OCI-LY7 (cell line): ENCODE results near the gene MGST2.

Experiments used
- EZH2phosphoT487 ChIP-seq: fragments of 200-600 bp; sonication (generic); IDR thresholded peaks from 2 replicates; pipeline ENCODE4 v1.6.1; 2018; ENCODE audit warnings: low read depth, borderline replicate concordance, mild to moderate bottlenecking, mixed run types, antibody characterized with exemption, low read length, moderate library complexity, mixed read lengths
- TF ChIP-seq, protein P1 (sequence below): fragments of 200-600 bp; sonication (generic); conservative IDR thresholded peaks from 2 replicates; pipeline ENCODE4 v1.5.1; 2014; ENCODE audit warnings: mild to moderate bottlenecking, antibody characterized with exemption, low read length, moderate library complexity, mixed read lengths

- TF ChIP-seq, protein P1, sequence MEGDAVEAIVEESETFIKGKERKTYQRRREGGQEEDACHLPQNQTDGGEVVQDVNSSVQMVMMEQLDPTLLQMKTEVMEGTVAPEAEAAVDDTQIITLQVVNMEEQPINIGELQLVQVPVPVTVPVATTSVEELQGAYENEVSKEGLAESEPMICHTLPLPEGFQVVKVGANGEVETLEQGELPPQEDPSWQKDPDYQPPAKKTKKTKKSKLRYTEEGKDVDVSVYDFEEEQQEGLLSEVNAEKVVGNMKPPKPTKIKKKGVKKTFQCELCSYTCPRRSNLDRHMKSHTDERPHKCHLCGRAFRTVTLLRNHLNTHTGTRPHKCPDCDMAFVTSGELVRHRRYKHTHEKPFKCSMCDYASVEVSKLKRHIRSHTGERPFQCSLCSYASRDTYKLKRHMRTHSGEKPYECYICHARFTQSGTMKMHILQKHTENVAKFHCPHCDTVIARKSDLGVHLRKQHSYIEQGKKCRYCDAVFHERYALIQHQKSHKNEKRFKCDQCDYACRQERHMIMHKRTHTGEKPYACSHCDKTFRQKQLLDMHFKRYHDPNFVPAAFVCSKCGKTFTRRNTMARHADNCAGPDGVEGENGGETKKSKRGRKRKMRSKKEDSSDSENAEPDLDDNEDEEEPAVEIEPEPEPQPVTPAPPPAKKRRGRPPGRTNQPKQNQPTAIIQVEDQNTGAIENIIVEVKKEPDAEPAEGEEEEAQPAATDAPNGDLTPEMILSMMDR = no peak
- TF ChIP-seq EZH2phosphoT487 = no peak
Measured at GRCh38 chr4:139728146-139728545, 62.5 kb downstream of the MGST2 start.
